HepG2 (cell line): ENCODE data around the gene CDK10. TPM values are rescaled to one million over a fixed set of nuclear protein-coding genes. Genes with fewer than 3 reads are reported as not detected.

Experiments used
- GPN1 ChIP-seq: sonication (generic); formaldehyde crosslinking; IDR thresholded peaks from 2 replicates; pipeline ENCODE4 v1.5.1; 2020; ENCODE audit warnings: missing genetic modification reagents, borderline replicate concordance
- HOXD1 ChIP-seq: sonication (generic); formaldehyde crosslinking; IDR thresholded peaks from 2 replicates; pipeline ENCODE4 v1.5.0; 2020; ENCODE audit warnings: missing genetic modification reagents
- JARID2 ChIP-seq: sonication (generic); formaldehyde crosslinking; IDR thresholded peaks from 2 replicates; pipeline ENCODE4 v1.8.1; 2023; ENCODE audit warnings: missing genetic modification reagents, inconsistent platforms; ENCODE audit not compliant: insufficient replicate concordance
- KLF13 ChIP-seq: sonication (generic); formaldehyde crosslinking; IDR thresholded peaks from 2 replicates; pipeline ENCODE4 v1.4.0; 2020; ENCODE audit warnings: mild to moderate bottlenecking, missing genetic modification reagents
- KLF15 ChIP-seq: sonication (generic); formaldehyde crosslinking; IDR thresholded peaks from 2 replicates; pipeline ENCODE4 v1.8.1; 2023; ENCODE audit warnings: borderline replicate concordance, mild to moderate bottlenecking, inconsistent platforms, missing genetic modification reagents, mixed read lengths
- NFIB ChIP-seq: sonication (generic); formaldehyde crosslinking; IDR thresholded peaks from 2 replicates; pipeline ENCODE4 v1.9.0; 2021; ENCODE audit warnings: missing genetic modification reagents, mild to moderate bottlenecking, borderline replicate concordance
- TEAD3 ChIP-seq: optimal IDR thresholded peaks from 2 replicates; pipeline ENCODE3; 2016; ENCODE audit warnings: borderline replicate concordance
- ZNF230 ChIP-seq: sonication (generic); formaldehyde crosslinking; IDR thresholded peaks from 2 replicates; pipeline ENCODE4 v1.4.0; 2020; ENCODE audit warnings: mild to moderate bottlenecking, missing genetic modification reagents
- ZNF557 ChIP-seq: sonication (generic); formaldehyde crosslinking; IDR thresholded peaks from 2 replicates; pipeline ENCODE4 v1.4.0; 2020; ENCODE audit warnings: missing genetic modification reagents
- polyA plus RNA-seq, 8 experiments: library from polyadenylated mRNA; depleted of rRNA in 3 of 8; stranded (reverse) in 7 of 8; unstranded in 1 of 8; fragments of >200 nt; fragmentation: Illumina TruSeq in 4 of 8; extraction: Trizol in 4 of 8; gene quantifications; 2 replicates each; pipeline versions ENCODE4 v1.2.1 to v1.2.3, GENCODE V29; 2011 to 2016; ENCODE audit warnings: low read depth in 4 of 8, missing spikeins in 1 of 8, mixed read lengths in 1 of 8; ENCODE audit not compliant: insufficient read depth in 1 of 8
- total RNA-seq, 5 experiments: library from RNA; depleted of rRNA; stranded (reverse); fragments of >200 nt; fragmentation: Illumina TruSeq; extraction: Trizol; gene quantifications; 2 replicates each; pipeline ENCODE4 v1.2.3, GENCODE V29; 2016; ENCODE audit warnings: low read depth in 1 of 5
- TF ChIP-seq, protein P1 (sequence below): IDR thresholded peaks from 2 replicates; pipeline ENCODE4 v1.6.1; 2012; ENCODE audit warnings: low read length, improper control_type of control experiment
- TF ChIP-seq, protein P2 (sequence below): sonication (generic); formaldehyde crosslinking; IDR thresholded peaks from 2 replicates; pipeline ENCODE4 v1.4.0; 2020; ENCODE audit warnings: missing genetic modification reagents
- TF ChIP-seq, protein P3 (sequence below): sonication (generic); formaldehyde crosslinking; conservative IDR thresholded peaks from 2 replicates; pipeline ENCODE4 v1.4.0; 2020; ENCODE audit warnings: missing genetic modification reagents
- TF ChIP-seq, protein P4 (sequence below), 2 experiments: sonication (generic) in 1 of 2; formaldehyde crosslinking in 1 of 2; IDR thresholded peaks; 2 replicates each; pipeline versions ENCODE4 v1.6.1 to v1.9.0; 2014 to 2022; ENCODE audit warnings: antibody characterized with exemption in 1 of 2, borderline replicate concordance in 1 of 2, inconsistent platforms in 1 of 2, low read depth in 1 of 2, missing genetic modification reagents in 1 of 2
- TF ChIP-seq, protein P5 (sequence below): sonication (generic); formaldehyde crosslinking; IDR thresholded peaks from 2 replicates; pipeline ENCODE4 v1.5.0; 2020; ENCODE audit warnings: missing genetic modification reagents

The CDK10 gene
- total and polyA plus RNA-seq, 2 of the 13 experiments (the other 11 are each of a cell fraction or from before 2014, with no cell fraction given): 2.5 to 3.9 TPM

DNA sequence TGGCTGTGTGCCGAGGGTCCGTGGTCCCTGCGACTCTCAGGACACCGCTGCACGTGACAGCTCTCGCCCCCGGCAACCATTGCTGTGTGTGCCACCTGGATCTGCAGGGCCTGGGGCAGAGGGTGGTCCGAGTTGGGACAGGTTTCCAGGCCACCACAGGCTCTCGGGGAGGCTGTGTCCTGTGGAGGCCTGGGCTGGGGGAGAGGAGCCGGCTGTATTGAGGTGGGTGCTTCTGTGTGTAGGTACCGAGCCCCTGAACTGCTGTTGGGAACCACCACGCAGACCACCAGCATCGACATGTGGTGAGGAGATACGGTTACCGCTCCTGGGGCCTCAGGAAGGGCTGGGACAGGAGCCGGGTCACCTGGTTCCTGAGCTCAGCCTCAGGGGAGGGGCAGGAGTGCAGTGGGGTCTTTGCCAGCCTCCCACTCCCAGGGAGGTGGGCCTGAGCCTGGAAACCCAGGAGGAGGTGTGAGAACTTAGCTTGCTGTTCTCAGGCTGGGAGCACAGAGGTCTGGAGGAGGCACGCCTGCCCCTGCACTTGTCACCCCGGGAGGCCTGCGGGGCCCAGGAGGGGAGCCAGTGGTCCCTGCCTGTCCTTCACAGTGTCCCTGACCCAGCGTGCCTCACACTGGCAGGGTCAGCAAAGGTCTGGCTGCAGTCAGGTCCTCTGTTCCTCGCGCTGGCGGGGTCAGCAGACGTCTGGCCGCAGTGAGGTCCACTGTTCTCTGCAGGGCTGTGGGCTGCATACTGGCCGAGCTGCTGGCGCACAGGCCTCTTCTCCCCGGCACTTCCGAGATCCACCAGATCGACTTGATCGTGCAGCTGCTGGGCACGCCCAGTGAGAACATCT lies 7.7 kb downstream of the CDK10 start (continued):
- TF ChIP-seq KLF15 (no peak), ZNF557 (CRISPR knock-in tag) (no peak), TEAD3 (CRISPR knock-in tag) (peak; percentile 56), HOXD1 (no peak), JARID2 (CRISPR knock-in tag) (no peak), KLF13 (no peak), ZNF230 (CRISPR knock-in tag) (peak; percentile 4; the same call in 1 of the 2 replicates), GPN1 (no peak), NFIB (CRISPR knock-in tag) (no peak)
- TF ChIP-seq, protein P1, sequence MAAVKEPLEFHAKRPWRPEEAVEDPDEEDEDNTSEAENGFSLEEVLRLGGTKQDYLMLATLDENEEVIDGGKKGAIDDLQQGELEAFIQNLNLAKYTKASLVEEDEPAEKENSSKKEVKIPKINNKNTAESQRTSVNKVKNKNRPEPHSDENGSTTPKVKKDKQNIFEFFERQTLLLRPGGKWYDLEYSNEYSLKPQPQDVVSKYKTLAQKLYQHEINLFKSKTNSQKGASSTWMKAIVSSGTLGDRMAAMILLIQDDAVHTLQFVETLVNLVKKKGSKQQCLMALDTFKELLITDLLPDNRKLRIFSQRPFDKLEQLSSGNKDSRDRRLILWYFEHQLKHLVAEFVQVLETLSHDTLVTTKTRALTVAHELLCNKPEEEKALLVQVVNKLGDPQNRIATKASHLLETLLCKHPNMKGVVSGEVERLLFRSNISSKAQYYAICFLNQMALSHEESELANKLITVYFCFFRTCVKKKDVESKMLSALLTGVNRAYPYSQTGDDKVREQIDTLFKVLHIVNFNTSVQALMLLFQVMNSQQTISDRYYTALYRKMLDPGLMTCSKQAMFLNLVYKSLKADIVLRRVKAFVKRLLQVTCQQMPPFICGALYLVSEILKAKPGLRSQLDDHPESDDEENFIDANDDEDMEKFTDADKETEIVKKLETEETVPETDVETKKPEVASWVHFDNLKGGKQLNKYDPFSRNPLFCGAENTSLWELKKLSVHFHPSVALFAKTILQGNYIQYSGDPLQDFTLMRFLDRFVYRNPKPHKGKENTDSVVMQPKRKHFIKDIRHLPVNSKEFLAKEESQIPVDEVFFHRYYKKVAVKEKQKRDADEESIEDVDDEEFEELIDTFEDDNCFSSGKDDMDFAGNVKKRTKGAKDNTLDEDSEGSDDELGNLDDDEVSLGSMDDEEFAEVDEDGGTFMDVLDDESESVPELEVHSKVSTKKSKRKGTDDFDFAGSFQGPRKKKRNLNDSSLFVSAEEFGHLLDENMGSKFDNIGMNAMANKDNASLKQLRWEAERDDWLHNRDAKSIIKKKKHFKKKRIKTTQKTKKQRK: no peak
- TF ChIP-seq, protein P2, sequence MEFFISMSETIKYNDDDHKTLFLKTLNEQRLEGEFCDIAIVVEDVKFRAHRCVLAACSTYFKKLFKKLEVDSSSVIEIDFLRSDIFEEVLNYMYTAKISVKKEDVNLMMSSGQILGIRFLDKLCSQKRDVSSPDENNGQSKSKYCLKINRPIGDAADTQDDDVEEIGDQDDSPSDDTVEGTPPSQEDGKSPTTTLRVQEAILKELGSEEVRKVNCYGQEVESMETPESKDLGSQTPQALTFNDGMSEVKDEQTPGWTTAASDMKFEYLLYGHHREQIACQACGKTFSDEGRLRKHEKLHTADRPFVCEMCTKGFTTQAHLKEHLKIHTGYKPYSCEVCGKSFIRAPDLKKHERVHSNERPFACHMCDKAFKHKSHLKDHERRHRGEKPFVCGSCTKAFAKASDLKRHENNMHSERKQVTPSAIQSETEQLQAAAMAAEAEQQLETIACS (CRISPR knock-in tag): no peak
- TF ChIP-seq, protein P3, sequence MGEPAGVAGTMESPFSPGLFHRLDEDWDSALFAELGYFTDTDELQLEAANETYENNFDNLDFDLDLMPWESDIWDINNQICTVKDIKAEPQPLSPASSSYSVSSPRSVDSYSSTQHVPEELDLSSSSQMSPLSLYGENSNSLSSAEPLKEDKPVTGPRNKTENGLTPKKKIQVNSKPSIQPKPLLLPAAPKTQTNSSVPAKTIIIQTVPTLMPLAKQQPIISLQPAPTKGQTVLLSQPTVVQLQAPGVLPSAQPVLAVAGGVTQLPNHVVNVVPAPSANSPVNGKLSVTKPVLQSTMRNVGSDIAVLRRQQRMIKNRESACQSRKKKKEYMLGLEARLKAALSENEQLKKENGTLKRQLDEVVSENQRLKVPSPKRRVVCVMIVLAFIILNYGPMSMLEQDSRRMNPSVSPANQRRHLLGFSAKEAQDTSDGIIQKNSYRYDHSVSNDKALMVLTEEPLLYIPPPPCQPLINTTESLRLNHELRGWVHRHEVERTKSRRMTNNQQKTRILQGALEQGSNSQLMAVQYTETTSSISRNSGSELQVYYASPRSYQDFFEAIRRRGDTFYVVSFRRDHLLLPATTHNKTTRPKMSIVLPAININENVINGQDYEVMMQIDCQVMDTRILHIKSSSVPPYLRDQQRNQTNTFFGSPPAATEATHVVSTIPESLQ: no peak
- TF ChIP-seq, protein P4, sequence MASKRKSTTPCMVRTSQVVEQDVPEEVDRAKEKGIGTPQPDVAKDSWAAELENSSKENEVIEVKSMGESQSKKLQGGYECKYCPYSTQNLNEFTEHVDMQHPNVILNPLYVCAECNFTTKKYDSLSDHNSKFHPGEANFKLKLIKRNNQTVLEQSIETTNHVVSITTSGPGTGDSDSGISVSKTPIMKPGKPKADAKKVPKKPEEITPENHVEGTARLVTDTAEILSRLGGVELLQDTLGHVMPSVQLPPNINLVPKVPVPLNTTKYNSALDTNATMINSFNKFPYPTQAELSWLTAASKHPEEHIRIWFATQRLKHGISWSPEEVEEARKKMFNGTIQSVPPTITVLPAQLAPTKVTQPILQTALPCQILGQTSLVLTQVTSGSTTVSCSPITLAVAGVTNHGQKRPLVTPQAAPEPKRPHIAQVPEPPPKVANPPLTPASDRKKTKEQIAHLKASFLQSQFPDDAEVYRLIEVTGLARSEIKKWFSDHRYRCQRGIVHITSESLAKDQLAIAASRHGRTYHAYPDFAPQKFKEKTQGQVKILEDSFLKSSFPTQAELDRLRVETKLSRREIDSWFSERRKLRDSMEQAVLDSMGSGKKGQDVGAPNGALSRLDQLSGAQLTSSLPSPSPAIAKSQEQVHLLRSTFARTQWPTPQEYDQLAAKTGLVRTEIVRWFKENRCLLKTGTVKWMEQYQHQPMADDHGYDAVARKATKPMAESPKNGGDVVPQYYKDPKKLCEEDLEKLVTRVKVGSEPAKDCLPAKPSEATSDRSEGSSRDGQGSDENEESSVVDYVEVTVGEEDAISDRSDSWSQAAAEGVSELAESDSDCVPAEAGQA (IDR thresholded peaks at IDR 0.05; ENCODE audit: low read depth): no peak; the same call in 1 of the 2 replicates
- TF ChIP-seq, protein P4 (CRISPR knock-in tag; IDR thresholded peaks at IDR 0.05; ENCODE audit: borderline replicate concordance): no peak
- TF ChIP-seq, protein P5, sequence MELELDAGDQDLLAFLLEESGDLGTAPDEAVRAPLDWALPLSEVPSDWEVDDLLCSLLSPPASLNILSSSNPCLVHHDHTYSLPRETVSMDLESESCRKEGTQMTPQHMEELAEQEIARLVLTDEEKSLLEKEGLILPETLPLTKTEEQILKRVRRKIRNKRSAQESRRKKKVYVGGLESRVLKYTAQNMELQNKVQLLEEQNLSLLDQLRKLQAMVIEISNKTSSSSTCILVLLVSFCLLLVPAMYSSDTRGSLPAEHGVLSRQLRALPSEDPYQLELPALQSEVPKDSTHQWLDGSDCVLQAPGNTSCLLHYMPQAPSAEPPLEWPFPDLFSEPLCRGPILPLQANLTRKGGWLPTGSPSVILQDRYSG (CRISPR knock-in tag): no peak
